OCI-LY1 (cell line): ENCODE results near the gene KRTAP3-1.

Experiments used
- H2AFZ ChIP-seq: fragments of 200-600 bp; sonication (generic), shearing (Covaris generic); 2 replicates; pipeline ENCODE4 v1.6.0; 2014; ENCODE audit warnings: antibody characterized with exemption, mild to moderate bottlenecking, low read length
- H3F3A ChIP-seq: fragments of 200-600 bp; sonication (generic), shearing (Covaris generic); 2 replicates; pipeline ENCODE4 v1.6.0; 2014; ENCODE audit warnings: mild to moderate bottlenecking, antibody characterized with exemption, low read length, moderate library complexity; ENCODE audit not compliant: insufficient read depth
- H3K27ac ChIP-seq: fragments of 200-600 bp; sonication (generic); 2 replicates; pipeline ENCODE4 v1.5.1; 2014; ENCODE audit warnings: low read length, mixed run types, mild to moderate bottlenecking, low read depth; ENCODE audit not compliant: poor library complexity, severe bottlenecking
- H3K27me3 ChIP-seq: fragments of 200-600 bp; sonication (generic); 2 replicates; pipeline ENCODE4 v1.6.0; 2014; ENCODE audit warnings: antibody characterized with exemption, mild to moderate bottlenecking, low read length, moderate library complexity; ENCODE audit not compliant: insufficient read depth
- H3K36me3 ChIP-seq: fragments of 200-600 bp; sonication (generic); 2 replicates; pipeline ENCODE4 v1.6.1; 2014; ENCODE audit warnings: mild to moderate bottlenecking, antibody characterized with exemption, low read length, moderate library complexity, mixed read lengths; ENCODE audit not compliant: insufficient read depth
- H3K4me1 ChIP-seq: fragments of 200-600 bp; sonication (generic); 2 replicates; pipeline ENCODE4 v1.5.1; 2014; ENCODE audit warnings: mild to moderate bottlenecking, low read length, moderate library complexity; ENCODE audit not compliant: insufficient read depth, severe bottlenecking
- H3K4me2 ChIP-seq: fragments of 200-600 bp; sonication (generic), shearing (Covaris generic); 2 replicates; pipeline ENCODE4 v1.6.1; 2014; ENCODE audit warnings: low read length
- H3K4me3 ChIP-seq: fragments of 200-600 bp; sonication (generic); 2 replicates; pipeline ENCODE4 v1.5.1; 2014; ENCODE audit warnings: low read length, low read depth, mild to moderate bottlenecking, mixed read lengths; ENCODE audit not compliant: poor library complexity, severe bottlenecking
- H3K79me2 ChIP-seq: fragments of 200-600 bp; shearing (Covaris generic); 2 replicates; pipeline ENCODE4 v1.6.1; 2016; ENCODE audit warnings: mixed run types, low read length, mixed read lengths; ENCODE audit not compliant: insufficient read depth
- H3K9ac ChIP-seq: fragments of 200-600 bp; sonication (generic), shearing (Covaris generic); 2 replicates; pipeline ENCODE4 v1.6.1; 2014; ENCODE audit warnings: mild to moderate bottlenecking, low read length, mixed read lengths
- H3K9me2 ChIP-seq: fragments of 200-600 bp; sonication (generic), shearing (Covaris generic); 2 replicates; pipeline ENCODE4 v1.6.1; 2014; ENCODE audit warnings: low read depth, mild to moderate bottlenecking, low read length, mixed read lengths
- H3K9me3 ChIP-seq: fragments of 200-600 bp; shearing (Covaris generic); 2 replicates; pipeline ENCODE4 v1.6.1; 2014; ENCODE audit warnings: low read length, mixed read lengths
- H4K20me1 ChIP-seq: fragments of 200-600 bp; sonication (generic), shearing (Covaris generic); 2 replicates; pipeline ENCODE4 v1.6.0; 2016; ENCODE audit warnings: mild to moderate bottlenecking, low read length; ENCODE audit not compliant: insufficient read depth
- EZH2 ChIP-seq: fragments of 200-600 bp; sonication (generic), shearing (Covaris generic); IDR thresholded peaks from 2 replicates; pipeline ENCODE4 v1.8.0; 2017; ENCODE audit warnings: borderline replicate concordance, mixed run types, mild to moderate bottlenecking, antibody characterized with exemption, low read length, moderate library complexity, mixed read lengths
- TF ChIP-seq, protein P1 (sequence below): fragments of 200-600 bp; sonication (generic), shearing (Covaris generic); IDR thresholded peaks from 2 replicates; pipeline ENCODE4 v1.5.1; 2017; ENCODE audit warnings: mild to moderate bottlenecking, antibody characterized with exemption, low read length, moderate library complexity, mixed read lengths

KRTAP3-1 gene

GRCh38 chr17:41018541-41018940, 9.6 kb upstream of the KRTAP3-1 start:
- Histone ChIP-seq H2AFZ (no peak overlapping the region), H4K20me1 (no peaks in the 10 kb centered on the region), H3K9me3 (no peaks in the 10 kb centered on the region), H3K27me3 (no peaks in the 10 kb centered on the region), H3K27ac (no peak overlapping the region), H3K4me3 (no peak overlapping the region), H3K4me1 (no peaks in the 10 kb centered on the region), H3K36me3 (no peaks in the 10 kb centered on the region), H3K4me2 (no peak overlapping the region), H3K9me2 (no peaks in the 10 kb centered on the region), H3K79me2 (no peaks in the 10 kb centered on the region), H3K9ac (no peak overlapping the region), H3F3A (no peaks in the 10 kb centered on the region)
- TF ChIP-seq EZH2 = no peak
- TF ChIP-seq, protein P1, sequence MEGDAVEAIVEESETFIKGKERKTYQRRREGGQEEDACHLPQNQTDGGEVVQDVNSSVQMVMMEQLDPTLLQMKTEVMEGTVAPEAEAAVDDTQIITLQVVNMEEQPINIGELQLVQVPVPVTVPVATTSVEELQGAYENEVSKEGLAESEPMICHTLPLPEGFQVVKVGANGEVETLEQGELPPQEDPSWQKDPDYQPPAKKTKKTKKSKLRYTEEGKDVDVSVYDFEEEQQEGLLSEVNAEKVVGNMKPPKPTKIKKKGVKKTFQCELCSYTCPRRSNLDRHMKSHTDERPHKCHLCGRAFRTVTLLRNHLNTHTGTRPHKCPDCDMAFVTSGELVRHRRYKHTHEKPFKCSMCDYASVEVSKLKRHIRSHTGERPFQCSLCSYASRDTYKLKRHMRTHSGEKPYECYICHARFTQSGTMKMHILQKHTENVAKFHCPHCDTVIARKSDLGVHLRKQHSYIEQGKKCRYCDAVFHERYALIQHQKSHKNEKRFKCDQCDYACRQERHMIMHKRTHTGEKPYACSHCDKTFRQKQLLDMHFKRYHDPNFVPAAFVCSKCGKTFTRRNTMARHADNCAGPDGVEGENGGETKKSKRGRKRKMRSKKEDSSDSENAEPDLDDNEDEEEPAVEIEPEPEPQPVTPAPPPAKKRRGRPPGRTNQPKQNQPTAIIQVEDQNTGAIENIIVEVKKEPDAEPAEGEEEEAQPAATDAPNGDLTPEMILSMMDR = no peak

DNA sequence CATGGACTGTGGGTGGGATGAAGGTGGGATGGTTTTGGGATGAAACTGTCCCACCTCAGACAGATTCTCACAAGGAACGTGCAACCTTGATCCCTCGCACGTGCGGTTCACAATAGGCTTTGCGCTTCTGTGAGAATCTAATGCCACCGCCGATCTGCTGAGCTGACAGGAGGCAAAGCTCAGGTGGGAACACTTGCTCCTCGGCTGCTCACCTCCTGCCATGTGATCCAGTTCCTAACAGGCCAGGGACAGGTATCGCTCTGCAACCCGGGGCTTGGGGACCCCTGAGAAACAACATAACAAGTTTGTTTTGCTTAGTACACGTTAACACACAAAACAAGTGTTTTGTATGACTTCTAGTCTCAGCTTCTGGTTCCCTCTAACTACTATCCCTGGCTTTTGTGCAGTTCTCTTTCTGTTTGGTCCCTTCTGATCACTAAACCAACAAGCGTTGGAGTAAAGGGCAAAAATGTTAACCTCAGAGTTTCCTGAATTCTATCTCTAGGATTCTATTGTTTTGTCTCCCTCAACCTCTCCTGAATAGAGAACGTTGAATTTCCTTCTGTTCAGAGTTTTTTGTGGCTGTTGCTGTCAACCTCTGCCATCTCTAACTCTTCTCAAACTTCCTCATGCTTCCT, 7.8 kb upstream of the KRTAP3-1 start:
- Histone ChIP-seq H3K4me2 (no peak overlapping the region), H2AFZ (no peak overlapping the region), H3K79me2 (no peaks in the 10 kb centered on the region), H3F3A (no peaks in the 10 kb centered on the region), H3K4me3 (no peak overlapping the region), H3K27ac (no peak overlapping the region), H3K36me3 (no peaks in the 10 kb centered on the region), H3K9ac (no peak overlapping the region), H3K9me2 (no peaks in the 10 kb centered on the region), H3K4me1 (no peaks in the 10 kb centered on the region), H3K27me3 (no peaks in the 10 kb centered on the region), H4K20me1 (no peaks in the 10 kb centered on the region), H3K9me3 (no peaks in the 10 kb centered on the region)
- TF ChIP-seq EZH2 = no peak
- TF ChIP-seq, protein P1 = no peak

- H3K9me2 ChIP-seq = no peaks in the 10 kb centered on the region
- H3K36me3 ChIP-seq = no peaks in the 10 kb centered on the region
- no peaks in the 10 kb centered on the region for H3K9me3 ChIP-seq
- H3K9ac ChIP-seq = no peak overlapping the region
- no peaks in the 10 kb centered on the region for H3F3A ChIP-seq
- no peak for TF ChIP-seq EZH2
- TF ChIP-seq, protein P1 = no peak
- H3K79me2 ChIP-seq = no peaks in the 10 kb centered on the region
- no peak overlapping the region for H3K4me2 ChIP-seq
- no peak overlapping the region for H2AFZ ChIP-seq
- H3K4me3 ChIP-seq = no peak overlapping the region
- no peaks in the 10 kb centered on the region for H3K27me3 ChIP-seq
- no peak overlapping the region for H3K27ac ChIP-seq
- H3K4me1 ChIP-seq = no peaks in the 10 kb centered on the region
- no peaks in the 10 kb centered on the region for H4K20me1 ChIP-seq
Observed at GRCh38 chr17:41015454-41015853, 6.5 kb upstream of the KRTAP3-1 start.
